K562 (cell line): ENCODE results near the gene ARFGEF2. TPM values are rescaled to one million over a fixed set of nuclear protein-coding genes. Genes with fewer than 3 reads are reported as not detected.

Experiments
- PHF20 ChIP-seq: fragments of 450-650 bp; IDR thresholded peaks from 2 replicates; pipeline ENCODE4 v1.6.1; 2018; ENCODE audit not compliant: partially characterized antibody
- polyA plus RNA-seq, 8 experiments: library from polyadenylated mRNA; depleted of rRNA in 4 of 8; stranded (reverse) in 5 of 8; unstranded in 3 of 8; fragments of >200 nt; fragmentation: Nextera tagmentation in 2 of 8; fragmentation: Illumina TruSeq in 1 of 8; extraction: Ambion mirVana in 2 of 8; extraction: Trizol in 1 of 8; gene quantifications; 2 replicates each; pipeline versions ENCODE4 v1.2.1 to v1.2.3, GENCODE V29; 2011 to 2014; ENCODE audit warnings: inconsistent platforms in 1 of 8, missing spikeins in 1 of 8
- total RNA-seq, 7 experiments: library from RNA; depleted of rRNA in 6 of 7; stranded (reverse); fragments of >200 nt in 6 of 7; fragmentation: Illumina TruSeq in 2 of 7; extraction: Trizol in 2 of 7; gene quantifications; 2 replicates each; pipeline versions ENCODE4 v1.2.1 to v1.2.3, GENCODE V29; 2011 to 2021; ENCODE audit warnings: low replicate concordance in 1 of 7
- TF ChIP-seq, protein P1 (sequence below): fragments of 450-650 bp; IDR thresholded peaks from 2 replicates; pipeline ENCODE4 v1.6.1; 2016; ENCODE audit warnings: mild to moderate bottlenecking, moderate library complexity

Gene ARFGEF2
- total and polyA plus RNA-seq, 9 of the 15 experiments (the other 6 are each of a cell fraction or from before 2014, with no cell fraction given) = 4.2 to 18.8 (median 13.7) TPM

DNA sequence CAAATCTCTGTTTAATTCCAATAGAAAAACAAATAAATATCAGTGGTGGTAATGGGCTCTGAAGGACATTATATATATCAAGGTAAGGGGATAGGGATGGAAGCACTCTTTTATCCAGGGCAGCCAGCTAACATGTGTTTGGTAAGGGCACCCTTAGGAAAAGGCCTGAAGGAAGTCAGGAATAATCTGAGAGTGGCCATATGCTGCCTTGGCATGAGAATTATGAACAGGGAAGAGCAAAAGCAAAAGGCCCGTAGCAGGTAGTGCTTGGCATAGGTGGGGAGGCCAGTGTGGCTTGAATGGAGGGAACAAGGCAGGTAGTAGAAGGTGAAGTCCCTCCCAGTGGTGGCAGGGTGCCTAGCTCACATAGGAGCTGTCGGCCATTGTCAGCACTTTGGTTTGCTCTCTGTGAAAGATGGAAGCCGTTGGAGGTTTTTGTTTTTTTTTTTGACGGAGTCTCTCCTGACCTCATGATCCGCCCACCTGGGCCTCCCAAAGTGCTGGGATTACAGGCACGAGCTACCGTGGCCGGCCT, 85.0 kb downstream of the ARFGEF2 start (continued):
- TF ChIP-seq, protein P1, sequence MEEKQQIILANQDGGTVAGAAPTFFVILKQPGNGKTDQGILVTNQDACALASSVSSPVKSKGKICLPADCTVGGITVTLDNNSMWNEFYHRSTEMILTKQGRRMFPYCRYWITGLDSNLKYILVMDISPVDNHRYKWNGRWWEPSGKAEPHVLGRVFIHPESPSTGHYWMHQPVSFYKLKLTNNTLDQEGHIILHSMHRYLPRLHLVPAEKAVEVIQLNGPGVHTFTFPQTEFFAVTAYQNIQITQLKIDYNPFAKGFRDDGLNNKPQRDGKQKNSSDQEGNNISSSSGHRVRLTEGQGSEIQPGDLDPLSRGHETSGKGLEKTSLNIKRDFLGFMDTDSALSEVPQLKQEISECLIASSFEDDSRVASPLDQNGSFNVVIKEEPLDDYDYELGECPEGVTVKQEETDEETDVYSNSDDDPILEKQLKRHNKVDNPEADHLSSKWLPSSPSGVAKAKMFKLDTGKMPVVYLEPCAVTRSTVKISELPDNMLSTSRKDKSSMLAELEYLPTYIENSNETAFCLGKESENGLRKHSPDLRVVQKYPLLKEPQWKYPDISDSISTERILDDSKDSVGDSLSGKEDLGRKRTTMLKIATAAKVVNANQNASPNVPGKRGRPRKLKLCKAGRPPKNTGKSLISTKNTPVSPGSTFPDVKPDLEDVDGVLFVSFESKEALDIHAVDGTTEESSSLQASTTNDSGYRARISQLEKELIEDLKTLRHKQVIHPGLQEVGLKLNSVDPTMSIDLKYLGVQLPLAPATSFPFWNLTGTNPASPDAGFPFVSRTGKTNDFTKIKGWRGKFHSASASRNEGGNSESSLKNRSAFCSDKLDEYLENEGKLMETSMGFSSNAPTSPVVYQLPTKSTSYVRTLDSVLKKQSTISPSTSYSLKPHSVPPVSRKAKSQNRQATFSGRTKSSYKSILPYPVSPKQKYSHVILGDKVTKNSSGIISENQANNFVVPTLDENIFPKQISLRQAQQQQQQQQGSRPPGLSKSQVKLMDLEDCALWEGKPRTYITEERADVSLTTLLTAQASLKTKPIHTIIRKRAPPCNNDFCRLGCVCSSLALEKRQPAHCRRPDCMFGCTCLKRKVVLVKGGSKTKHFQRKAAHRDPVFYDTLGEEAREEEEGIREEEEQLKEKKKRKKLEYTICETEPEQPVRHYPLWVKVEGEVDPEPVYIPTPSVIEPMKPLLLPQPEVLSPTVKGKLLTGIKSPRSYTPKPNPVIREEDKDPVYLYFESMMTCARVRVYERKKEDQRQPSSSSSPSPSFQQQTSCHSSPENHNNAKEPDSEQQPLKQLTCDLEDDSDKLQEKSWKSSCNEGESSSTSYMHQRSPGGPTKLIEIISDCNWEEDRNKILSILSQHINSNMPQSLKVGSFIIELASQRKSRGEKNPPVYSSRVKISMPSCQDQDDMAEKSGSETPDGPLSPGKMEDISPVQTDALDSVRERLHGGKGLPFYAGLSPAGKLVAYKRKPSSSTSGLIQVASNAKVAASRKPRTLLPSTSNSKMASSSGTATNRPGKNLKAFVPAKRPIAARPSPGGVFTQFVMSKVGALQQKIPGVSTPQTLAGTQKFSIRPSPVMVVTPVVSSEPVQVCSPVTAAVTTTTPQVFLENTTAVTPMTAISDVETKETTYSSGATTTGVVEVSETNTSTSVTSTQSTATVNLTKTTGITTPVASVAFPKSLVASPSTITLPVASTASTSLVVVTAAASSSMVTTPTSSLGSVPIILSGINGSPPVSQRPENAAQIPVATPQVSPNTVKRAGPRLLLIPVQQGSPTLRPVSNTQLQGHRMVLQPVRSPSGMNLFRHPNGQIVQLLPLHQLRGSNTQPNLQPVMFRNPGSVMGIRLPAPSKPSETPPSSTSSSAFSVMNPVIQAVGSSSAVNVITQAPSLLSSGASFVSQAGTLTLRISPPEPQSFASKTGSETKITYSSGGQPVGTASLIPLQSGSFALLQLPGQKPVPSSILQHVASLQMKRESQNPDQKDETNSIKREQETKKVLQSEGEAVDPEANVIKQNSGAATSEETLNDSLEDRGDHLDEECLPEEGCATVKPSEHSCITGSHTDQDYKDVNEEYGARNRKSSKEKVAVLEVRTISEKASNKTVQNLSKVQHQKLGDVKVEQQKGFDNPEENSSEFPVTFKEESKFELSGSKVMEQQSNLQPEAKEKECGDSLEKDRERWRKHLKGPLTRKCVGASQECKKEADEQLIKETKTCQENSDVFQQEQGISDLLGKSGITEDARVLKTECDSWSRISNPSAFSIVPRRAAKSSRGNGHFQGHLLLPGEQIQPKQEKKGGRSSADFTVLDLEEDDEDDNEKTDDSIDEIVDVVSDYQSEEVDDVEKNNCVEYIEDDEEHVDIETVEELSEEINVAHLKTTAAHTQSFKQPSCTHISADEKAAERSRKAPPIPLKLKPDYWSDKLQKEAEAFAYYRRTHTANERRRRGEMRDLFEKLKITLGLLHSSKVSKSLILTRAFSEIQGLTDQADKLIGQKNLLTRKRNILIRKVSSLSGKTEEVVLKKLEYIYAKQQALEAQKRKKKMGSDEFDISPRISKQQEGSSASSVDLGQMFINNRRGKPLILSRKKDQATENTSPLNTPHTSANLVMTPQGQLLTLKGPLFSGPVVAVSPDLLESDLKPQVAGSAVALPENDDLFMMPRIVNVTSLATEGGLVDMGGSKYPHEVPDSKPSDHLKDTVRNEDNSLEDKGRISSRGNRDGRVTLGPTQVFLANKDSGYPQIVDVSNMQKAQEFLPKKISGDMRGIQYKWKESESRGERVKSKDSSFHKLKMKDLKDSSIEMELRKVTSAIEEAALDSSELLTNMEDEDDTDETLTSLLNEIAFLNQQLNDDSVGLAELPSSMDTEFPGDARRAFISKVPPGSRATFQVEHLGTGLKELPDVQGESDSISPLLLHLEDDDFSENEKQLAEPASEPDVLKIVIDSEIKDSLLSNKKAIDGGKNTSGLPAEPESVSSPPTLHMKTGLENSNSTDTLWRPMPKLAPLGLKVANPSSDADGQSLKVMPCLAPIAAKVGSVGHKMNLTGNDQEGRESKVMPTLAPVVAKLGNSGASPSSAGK = no peak
- TF ChIP-seq PHF20 = no peak
